OCI-LY3 (cell line): ENCODE measurements around the gene PRR11.

Source experiments
- CTCF ChIP-seq: fragments of 200-600, 300-600 bp; sonication (generic); IDR thresholded peaks from 2 replicates; pipeline ENCODE4 v1.5.1; 2014; ENCODE audit warnings: antibody characterized with exemption, low read length, low read depth
- EZH2phosphoT487 ChIP-seq: fragments of 200-600 bp; shearing (Covaris generic); IDR thresholded peaks from 2 replicates; pipeline ENCODE4 v1.6.1; 2018; ENCODE audit warnings: antibody characterized with exemption, mixed run types, low read depth

DNA sequence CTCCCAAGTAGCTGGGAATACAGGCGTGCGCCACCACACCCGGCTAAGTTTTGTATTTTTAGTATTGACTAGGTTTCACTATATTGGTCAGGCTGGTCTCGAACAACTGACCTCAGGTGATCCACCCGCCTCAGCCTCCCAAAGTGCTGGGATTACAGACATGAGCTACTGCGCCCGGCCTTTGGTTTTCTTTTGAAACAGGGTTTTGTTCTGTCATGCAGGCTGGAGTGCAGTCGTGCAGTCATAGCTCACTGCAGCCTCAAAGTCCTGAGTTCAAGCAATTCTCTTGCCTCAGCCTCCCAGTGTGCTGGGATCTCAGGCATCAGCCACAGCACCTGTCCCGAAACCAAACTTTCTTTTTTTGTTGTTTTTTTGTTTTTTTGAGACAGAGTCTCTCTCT is 25.1 kb downstream of the PRR11 start:
- TF ChIP-seq CTCF (no peak), EZH2phosphoT487 (no peak)
